Measurements from ENCODE around the gene CLVS2. TPM values are rescaled to one million over a fixed set of nuclear protein-coding genes. Genes with fewer than 3 reads are reported as not detected.

Gene CLVS2
- total and polyA plus RNA-seq, 2 of the 4 experiments (the other 2 are of a cell fraction) = 0.02 TPM; not detected in 1

DNA sequence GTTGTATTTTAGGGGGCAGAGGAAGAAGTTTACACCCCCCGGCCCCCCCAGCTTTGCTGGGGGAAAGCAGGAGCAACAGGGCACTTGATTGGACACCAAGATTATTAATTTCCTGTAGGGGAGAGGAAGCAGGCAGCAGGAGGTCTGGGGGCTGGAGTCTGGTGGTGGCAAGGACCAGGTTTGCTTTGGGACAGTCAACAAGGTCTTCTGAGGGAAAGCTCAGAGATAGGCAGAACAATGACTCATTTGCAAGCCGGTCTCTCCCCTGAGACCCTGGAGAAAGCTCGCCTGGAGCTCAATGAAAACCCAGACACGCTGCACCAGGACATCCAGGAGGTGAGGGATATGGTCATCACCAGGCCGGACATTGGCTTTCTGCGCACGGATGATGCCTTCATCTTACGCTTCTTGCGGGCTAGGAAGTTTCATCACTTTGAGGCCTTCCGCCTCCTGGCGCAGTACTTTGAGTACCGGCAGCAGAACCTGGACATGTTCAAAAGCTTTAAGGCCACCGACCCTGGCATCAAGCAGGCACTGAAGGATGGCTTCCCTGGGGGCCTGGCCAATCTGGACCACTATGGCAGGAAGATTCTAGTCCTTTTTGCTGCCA is 1.6 kb downstream of the CLVS2 start:
- TF ChIP-seq POLR2A (IDR thresholded peaks at IDR 0.05; ENCODE audit: low read depth, low read length) (no peak), RAD21 (IDR thresholded peaks at IDR 0.05; ENCODE audit: low read length) (no peak), RFX5 (IDR thresholded peaks at IDR 0.05; ENCODE audit: low read depth, low read length) (no peak), BHLHE40 (IDR thresholded peaks at IDR 0.05; ENCODE audit: low read depth, low read length) (no peak), SMC3 (IDR thresholded peaks at IDR 0.05; ENCODE audit: low read depth, low read length) (no peak), FOS (IDR thresholded peaks at IDR 0.05; ENCODE audit: low read depth, low read length) (no peak), CEBPB (IDR thresholded peaks at IDR 0.05; ENCODE audit: low read depth, low read length) (no peak), MXI1 (IDR thresholded peaks at IDR 0.05; ENCODE audit: borderline replicate concordance, low read depth, low read length) (no peak), NFE2L2 (IDR thresholded peaks at IDR 0.05; ENCODE audit: low read depth, low read length) (no peak), RCOR1 (IDR thresholded peaks at IDR 0.05; ENCODE audit: insufficient replicate concordance, low read length) (no peak), MAFK (IDR thresholded peaks at IDR 0.05; ENCODE audit: low read depth, low read length) (no peak)
- TF ChIP-seq, protein P1, sequence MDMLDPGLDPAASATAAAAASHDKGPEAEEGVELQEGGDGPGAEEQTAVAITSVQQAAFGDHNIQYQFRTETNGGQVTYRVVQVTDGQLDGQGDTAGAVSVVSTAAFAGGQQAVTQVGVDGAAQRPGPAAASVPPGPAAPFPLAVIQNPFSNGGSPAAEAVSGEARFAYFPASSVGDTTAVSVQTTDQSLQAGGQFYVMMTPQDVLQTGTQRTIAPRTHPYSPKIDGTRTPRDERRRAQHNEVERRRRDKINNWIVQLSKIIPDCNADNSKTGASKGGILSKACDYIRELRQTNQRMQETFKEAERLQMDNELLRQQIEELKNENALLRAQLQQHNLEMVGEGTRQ (IDR thresholded peaks at IDR 0.05; ENCODE audit: low read depth, low read length) = no peak
- TF ChIP-seq, protein P2, sequence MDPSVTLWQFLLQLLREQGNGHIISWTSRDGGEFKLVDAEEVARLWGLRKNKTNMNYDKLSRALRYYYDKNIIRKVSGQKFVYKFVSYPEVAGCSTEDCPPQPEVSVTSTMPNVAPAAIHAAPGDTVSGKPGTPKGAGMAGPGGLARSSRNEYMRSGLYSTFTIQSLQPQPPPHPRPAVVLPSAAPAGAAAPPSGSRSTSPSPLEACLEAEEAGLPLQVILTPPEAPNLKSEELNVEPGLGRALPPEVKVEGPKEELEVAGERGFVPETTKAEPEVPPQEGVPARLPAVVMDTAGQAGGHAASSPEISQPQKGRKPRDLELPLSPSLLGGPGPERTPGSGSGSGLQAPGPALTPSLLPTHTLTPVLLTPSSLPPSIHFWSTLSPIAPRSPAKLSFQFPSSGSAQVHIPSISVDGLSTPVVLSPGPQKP (IDR thresholded peaks at IDR 0.05; ENCODE audit: borderline replicate concordance, low read depth, low read length) = no peak
- TF ChIP-seq, protein P3, sequence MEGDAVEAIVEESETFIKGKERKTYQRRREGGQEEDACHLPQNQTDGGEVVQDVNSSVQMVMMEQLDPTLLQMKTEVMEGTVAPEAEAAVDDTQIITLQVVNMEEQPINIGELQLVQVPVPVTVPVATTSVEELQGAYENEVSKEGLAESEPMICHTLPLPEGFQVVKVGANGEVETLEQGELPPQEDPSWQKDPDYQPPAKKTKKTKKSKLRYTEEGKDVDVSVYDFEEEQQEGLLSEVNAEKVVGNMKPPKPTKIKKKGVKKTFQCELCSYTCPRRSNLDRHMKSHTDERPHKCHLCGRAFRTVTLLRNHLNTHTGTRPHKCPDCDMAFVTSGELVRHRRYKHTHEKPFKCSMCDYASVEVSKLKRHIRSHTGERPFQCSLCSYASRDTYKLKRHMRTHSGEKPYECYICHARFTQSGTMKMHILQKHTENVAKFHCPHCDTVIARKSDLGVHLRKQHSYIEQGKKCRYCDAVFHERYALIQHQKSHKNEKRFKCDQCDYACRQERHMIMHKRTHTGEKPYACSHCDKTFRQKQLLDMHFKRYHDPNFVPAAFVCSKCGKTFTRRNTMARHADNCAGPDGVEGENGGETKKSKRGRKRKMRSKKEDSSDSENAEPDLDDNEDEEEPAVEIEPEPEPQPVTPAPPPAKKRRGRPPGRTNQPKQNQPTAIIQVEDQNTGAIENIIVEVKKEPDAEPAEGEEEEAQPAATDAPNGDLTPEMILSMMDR (conservative IDR thresholded peaks at IDR 0.05; ENCODE audit: low read depth, low read length) = no peak
- no peak overlapping the region for H2BK15ac ChIP-seq (ENCODE audit: low read depth, low read length)
- intact Hi-C loops (cut with micrococcal nuclease) (no loop called here), in situ Hi-C loops (cut with MboI; ENCODE audit: low sequenced_read_pairs) (no loop called here), dilution Hi-C loops (cut with HindIII; ENCODE audit: low sequenced_read_pairs, unreplicated experiment) (no loop called here)
- no peak overlapping the region for H2AK5ac ChIP-seq (ENCODE audit: low read depth, low read length)
- ChIA-PET POLR2A (ENCODE audit: unreplicated experiment) (no interaction called here), CTCF (no interaction called here)
- H3K23ac ChIP-seq (ENCODE audit: low read depth, low read length) = no peak overlapping the region
- ATAC-seq (ENCODE audit: low read depth) = no peak
- no peak overlapping the region for H3K14ac ChIP-seq (replicated peaks; ENCODE audit: low read depth, low read length)
- no peak overlapping the region for H2AFZ ChIP-seq (replicated peaks; ENCODE audit: low read length, poor library complexity)
- no peak overlapping the region for H3K18ac ChIP-seq (ENCODE audit: low read depth, low read length)
- H2BK120ac ChIP-seq (ENCODE audit: low read depth, low read length) = no peak overlapping the region
- no peak overlapping the region for H3K9ac ChIP-seq (ENCODE audit: low read depth, low read length)
- H3K27me3 ChIP-seq (ENCODE audit: control insufficient read depth, insufficient read depth, low read length) = peaks cover 2% of the 10 kb centered on the region; the same call in 1 of the 2 replicates
- 80% methylated on average over 8 of the region's 13 CpGs; no CpG with 5 or more reads in 1 of the 2 experiments for WGBS, 2 experiments (ENCODE audit: extremely low coverage in 2 of 2, insufficient read length in 1 of 2)
- H3K27ac ChIP-seq (ENCODE audit: insufficient read depth, low read length) = no peak overlapping the region
- no peaks in the 10 kb centered on the region for H3K9me1 ChIP-seq (ENCODE audit: insufficient read depth, low read length)
- H2BK20ac ChIP-seq (ENCODE audit: low read depth, low read length) = no peak overlapping the region
- H4K5ac ChIP-seq (ENCODE audit: low read depth, low read length) = no peak overlapping the region
- no peak overlapping the region for H3K4me3 ChIP-seq (ENCODE audit: insufficient read depth, low read depth, low read length)
- H2AK9ac ChIP-seq (replicated peaks; ENCODE audit: low read depth, low read length, poor library complexity) = no peak overlapping the region
- no TSS peak for BruUV-seq (replicated peaks)
- H3K4ac ChIP-seq (ENCODE audit: low read depth, low read length) = no peak overlapping the region
- no peak overlapping the region for H3K56ac ChIP-seq (ENCODE audit: extremely low read depth, insufficient read depth, low read length)
- H3K79me1 ChIP-seq (ENCODE audit: low read depth in 1 of 2, low read length in 2 of 2) = no peaks in the 10 kb centered on the region
- H4K91ac ChIP-seq (ENCODE audit: insufficient read depth, low read depth, low read length) = no peak overlapping the region
- no peaks in the 10 kb centered on the region for H3K36me3 ChIP-seq (ENCODE audit: control insufficient read depth, insufficient read depth, low read length)
- no peaks in the 10 kb centered on the region for H4K20me1 ChIP-seq (ENCODE audit: insufficient read depth, low read length)
- DNase-seq = no peak
- H4K8ac ChIP-seq (ENCODE audit: low read depth in 2 of 2, low read length in 2 of 2) = no peak overlapping the region
- no peaks in the 10 kb centered on the region for H3K4me1 ChIP-seq (ENCODE audit: control insufficient read depth, insufficient read depth, low read length)
- peaks cover under 1% of the 10 kb centered on the region; the same call in 1 of the 2 replicates for H3K9me3 ChIP-seq (ENCODE audit: control insufficient read depth, insufficient read depth, low read length)
- no peak overlapping the region for H2BK5ac ChIP-seq (ENCODE audit: low read depth, low read length, poor library complexity, severe bottlenecking)
- no peak overlapping the region for H3K4me2 ChIP-seq (ENCODE audit: low read depth, low read length)
